Measurements from ENCODE around the gene GARIN3.

The GARIN3 gene

GRCh38 chr5:157182143-157182757 is 16.2 kb upstream of the GARIN3 start:
- no peak for TF ChIP-seq CTCF (IDR thresholded peaks at IDR 0.05)
- no peak for DNase-seq (ENCODE audit: low spot score)
- Histone ChIP-seq H3K27ac (no peak overlapping the region), H3K4me3 (no peak overlapping the region)

- no peak for DNase-seq (ENCODE audit: low spot score)
- no peak within 1 kb of the TSS for H3K27ac ChIP-seq
- H3K4me3 ChIP-seq, result no peak within 1 kb of the TSS
- no peak for TF ChIP-seq CTCF (IDR thresholded peaks at IDR 0.05)
These were observed 14.6 kb upstream of the GARIN3 start, which contains the start of gene ITK for GRCh38 chr5:157180374-157181264. ITK (plus strand) TSS chr5:157180840; CDS start chr5:157180978, 138 bp downstream.

- no peak overlapping the region for H3K4me3 ChIP-seq
- DNase-seq (ENCODE audit: low spot score), result no peak
- H3K27ac ChIP-seq, result no peak overlapping the region
- TF ChIP-seq CTCF (IDR thresholded peaks at IDR 0.05), result no peak
These were observed 12.9 kb upstream of the GARIN3 start for GRCh38 chr5:157178966-157179365.

GRCh38 chr5:157177953-157178352 is 11.9 kb upstream of the GARIN3 start:
- Histone ChIP-seq H3K4me3 (no peak overlapping the region), H3K27ac (no peak overlapping the region)
- DNase-seq (ENCODE audit: low spot score), result no peak
- TF ChIP-seq CTCF (IDR thresholded peaks at IDR 0.05), result no peak

GRCh38 chr5:157175071-157175612 is 9.1 kb upstream of the GARIN3 start:
- Histone ChIP-seq H3K27ac (no peak overlapping the region), H3K4me3 (no peak overlapping the region)
- no peak for TF ChIP-seq CTCF (IDR thresholded peaks at IDR 0.05)
- DNase-seq (ENCODE audit: low spot score), result no peak

- Histone ChIP-seq H3K4me3 (no peak overlapping the region), H3K27ac (no peak overlapping the region)
- no peak for TF ChIP-seq CTCF (IDR thresholded peaks at IDR 0.05)
- DNase-seq (ENCODE audit: low spot score), result no peak
These were observed 6.3 kb upstream of the GARIN3 start for GRCh38 chr5:157172403-157172802.

Data from coronary artery (tissue), 2 donors.